ENCODE data around the gene AOPEP. TPM values are rescaled to one million over a fixed set of nuclear protein-coding genes. Genes with fewer than 3 reads are reported as not detected.

The AOPEP gene
- total RNA-seq, 1 donor: 20.7 TPM

GRCh38 chr9:95021166-95021886, 294.8 kb downstream of the AOPEP start:
- no peak for DNase-seq (ENCODE audit: low read depth in 2 of 3, low spot score in 2 of 3)

DNA sequence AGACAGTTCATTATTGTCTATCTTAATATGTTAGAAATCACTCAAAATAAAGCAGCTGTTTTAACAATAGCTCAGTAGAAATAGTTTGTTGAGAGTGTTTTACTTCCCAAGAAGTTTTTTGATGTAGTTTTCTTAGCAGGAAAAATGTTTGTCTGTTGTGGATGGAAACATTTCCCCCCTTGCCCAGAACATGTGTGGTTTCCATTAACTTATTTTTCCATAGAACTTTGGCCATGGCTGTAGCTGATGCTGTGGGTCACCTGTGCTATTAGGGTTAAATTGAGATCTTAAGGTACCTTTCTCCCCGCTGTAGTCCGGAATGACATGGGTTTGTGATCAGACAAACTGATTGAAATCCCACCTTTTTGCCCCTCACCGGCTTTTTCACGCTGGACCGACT, 296.2 kb downstream of the AOPEP start:
- no peak for DNase-seq (ENCODE audit: low read depth in 2 of 3, low spot score in 2 of 3)

GRCh38 chr9:95023217-95024003, 296.9 kb downstream of the AOPEP start:
- no peak for DNase-seq (ENCODE audit: low read depth in 2 of 3, low spot score in 2 of 3)

DNA sequence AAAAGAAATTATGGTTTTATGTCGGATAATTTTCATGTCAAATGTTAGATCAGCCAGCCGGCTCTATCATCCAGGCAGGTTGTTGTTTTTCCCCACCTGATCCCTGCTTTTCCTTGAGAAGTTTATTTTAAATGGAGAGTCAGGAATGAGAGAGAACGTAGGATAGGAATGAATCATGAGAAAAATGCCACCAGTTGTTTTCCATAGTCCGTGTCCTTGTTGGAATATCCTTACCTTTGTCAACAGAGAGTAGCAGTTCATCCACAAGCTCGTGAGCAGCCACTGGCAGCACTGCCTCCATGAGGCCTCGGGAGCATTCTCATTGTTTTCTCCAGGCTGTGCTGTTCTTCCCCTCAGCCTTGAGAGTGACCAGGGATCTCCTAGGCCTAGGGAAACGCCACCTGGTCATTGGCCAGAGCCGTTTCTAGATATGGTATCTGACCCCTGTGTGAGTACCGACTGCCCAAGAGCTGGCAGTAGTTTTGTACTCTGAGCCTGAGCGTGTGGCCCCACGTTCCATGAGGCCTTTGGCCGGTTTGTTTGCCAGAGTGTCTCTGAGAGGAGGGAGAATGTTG, 297.7 kb downstream of the AOPEP start:
- no peak for DNase-seq (ENCODE audit: low read depth in 2 of 3, low spot score in 2 of 3)

- no peak for DNase-seq (ENCODE audit: low read depth in 2 of 3, low spot score in 2 of 3)
These were observed 299.0 kb downstream of the AOPEP start for GRCh38 chr9:95025213-95026147.

DNA sequence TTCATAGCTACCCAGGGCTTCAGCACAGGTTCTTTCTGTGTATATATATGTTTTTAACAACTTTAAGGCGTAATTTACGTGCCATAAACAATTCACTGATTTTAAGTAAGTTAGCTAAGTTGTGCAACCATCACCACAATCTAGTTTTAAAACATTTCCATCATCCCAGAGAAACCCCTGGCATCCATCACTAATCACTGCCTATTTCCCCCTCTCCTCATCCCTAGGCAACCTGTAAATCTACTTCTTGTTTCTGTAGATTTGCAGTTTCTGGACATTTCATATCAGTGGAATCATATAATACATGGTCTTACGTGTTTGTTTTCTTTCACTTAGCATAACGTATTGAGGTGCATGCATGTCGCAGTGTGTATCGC, 299.6 kb downstream of the AOPEP start:
- no peak for DNase-seq (ENCODE audit: low read depth in 2 of 3, low spot score in 2 of 3)

DNA sequence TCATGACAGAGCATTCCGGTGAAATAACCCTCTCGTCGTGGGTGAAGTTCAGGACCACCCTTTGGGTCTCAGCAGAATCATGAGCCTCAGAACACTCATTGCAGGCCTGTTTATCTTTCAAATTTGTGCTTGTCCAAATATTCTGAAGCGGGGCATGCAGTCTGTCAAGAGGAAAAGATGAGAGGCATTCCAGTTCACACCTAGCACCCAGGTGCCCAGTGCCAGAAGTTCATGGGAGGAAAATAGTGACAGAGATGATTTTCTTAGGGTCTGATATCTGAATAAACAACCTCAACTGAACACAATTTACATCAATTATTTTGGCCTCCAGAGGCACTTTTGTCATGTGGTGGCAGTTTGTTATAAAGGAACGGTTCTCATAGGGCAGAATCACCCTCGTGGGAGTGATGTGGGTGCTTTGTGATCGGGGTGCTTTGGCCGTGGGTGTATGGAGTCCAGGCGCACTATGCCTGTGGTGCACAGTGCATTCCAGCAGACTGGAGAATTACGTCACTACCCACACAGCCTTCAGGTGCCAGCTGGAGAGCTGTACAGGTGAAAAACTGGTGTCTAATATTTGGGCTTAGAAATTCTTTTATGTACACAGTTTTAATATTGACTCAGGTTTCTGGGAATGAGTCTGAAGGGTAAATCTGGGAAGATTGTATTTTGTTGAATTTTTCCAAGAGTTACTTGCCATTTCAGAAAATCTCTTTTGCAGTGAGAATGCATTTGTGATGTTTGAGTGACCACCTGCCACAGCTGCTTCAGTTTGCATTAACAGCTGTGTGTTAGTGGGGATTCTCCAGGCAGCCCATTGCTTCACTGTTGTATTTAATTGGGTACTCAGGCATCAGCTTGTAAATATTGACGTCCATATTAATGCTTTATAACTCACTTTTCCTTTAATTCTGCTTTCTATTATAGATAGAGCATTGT, 301.7 kb downstream of the AOPEP start:
- no peak for DNase-seq (ENCODE audit: low read depth in 2 of 3, low spot score in 2 of 3)

GRCh38 chr9:95028853-95029219, 302.3 kb downstream of the AOPEP start:
- no peak for DNase-seq (ENCODE audit: low read depth in 2 of 3, low spot score in 2 of 3)

GRCh38 chr9:95029288-95029687, 302.8 kb downstream of the AOPEP start:
- DNase-seq (ENCODE audit: low read depth in 2 of 3, low spot score in 2 of 3): no peak

- DNase-seq (ENCODE audit: low read depth in 2 of 3, low spot score in 2 of 3): no peak
These were observed 303.2 kb downstream of the AOPEP start for GRCh38 chr9:95029720-95030119.

DNA sequence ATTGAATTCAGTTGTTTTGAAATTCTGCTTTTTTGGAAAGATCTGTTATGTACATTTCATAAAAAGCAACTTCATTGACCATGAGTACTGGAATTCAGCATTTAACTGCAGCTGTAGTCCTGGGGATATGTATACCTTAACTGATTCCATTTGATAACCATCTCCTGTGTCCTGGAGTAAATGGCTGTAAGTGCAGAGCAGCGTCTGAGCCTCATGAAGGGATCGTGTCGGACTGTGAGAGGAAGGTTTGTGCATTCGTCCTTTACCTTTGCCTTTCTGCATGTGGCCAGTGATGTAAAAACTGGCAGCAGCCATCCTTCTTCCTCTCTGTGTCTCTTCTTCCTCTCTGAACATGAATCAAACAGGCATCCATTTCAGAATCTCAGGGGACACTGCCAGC, 303.8 kb downstream of the AOPEP start:
- DNase-seq (ENCODE audit: low read depth in 2 of 3, low spot score in 2 of 3): no peak

GRCh38 chr9:95030920-95031642, 304.6 kb downstream of the AOPEP start:
- no peak for DNase-seq (ENCODE audit: low read depth in 2 of 3, low spot score in 2 of 3)

GRCh38 chr9:95031711-95032461, 305.4 kb downstream of the AOPEP start:
- no peak for DNase-seq (ENCODE audit: low read depth in 2 of 3, low spot score in 2 of 3)

DNA sequence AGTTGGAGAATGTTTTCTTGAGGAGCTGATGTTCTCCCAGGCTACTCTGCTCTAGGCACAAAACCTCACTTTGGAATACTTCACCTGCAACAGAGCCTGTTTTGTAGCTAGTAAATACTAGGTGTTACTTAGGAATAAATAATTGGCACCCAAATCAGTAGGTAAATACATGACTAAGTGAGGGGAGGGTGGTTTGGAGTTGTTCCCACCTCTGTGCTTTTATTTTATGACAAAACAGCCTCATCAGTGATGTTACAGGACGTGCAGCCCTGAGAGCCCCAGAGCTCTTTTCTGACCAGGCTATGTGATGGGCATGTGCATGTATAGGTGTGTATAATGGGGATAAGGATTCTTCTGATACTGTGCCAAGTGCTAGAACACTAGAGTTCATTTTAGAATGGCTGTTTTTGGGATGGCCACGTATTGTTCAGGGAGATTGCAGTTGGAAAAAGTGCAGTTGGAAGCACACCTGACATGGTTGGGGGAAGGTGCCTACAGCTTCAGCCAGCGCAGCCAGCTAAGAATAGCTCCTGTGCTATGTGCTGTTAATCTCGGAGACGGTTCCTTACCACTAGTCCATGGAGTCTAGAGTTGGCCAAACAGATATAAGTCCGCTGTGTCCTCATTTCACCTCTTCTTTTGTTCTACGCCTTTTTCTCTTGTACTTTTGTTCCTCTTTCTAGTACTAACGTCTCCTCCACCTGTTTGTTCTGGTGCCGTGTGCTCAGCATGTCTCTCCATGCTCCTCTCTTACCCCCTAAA, 306.3 kb downstream of the AOPEP start:
- peak in 1 of 3 donors; percentile 39 for DNase-seq (ENCODE audit: low read depth in 2 of 3, low spot score in 2 of 3)

DNA sequence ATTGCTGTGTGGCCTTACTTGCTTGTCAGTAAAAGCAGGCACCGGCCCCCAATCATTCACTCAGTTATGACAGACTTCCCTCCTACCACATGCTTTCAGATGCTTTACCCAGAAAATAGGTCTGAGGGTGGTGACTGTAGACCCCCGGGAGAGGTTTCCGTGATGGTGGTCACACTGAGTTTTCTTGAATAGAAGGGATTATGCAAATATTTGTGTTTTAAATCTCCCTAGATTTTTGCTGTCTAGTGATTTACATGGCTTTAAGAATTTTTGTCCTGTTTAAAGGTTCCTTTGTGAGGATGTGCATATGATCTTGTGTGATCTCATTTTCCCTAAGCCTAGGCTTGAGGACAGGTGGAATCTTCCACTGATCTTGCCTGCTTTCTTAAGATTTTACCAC, 309.3 kb downstream of the AOPEP start:
- DNase-seq (ENCODE audit: low read depth in 2 of 3, low spot score in 2 of 3): no peak

DNA sequence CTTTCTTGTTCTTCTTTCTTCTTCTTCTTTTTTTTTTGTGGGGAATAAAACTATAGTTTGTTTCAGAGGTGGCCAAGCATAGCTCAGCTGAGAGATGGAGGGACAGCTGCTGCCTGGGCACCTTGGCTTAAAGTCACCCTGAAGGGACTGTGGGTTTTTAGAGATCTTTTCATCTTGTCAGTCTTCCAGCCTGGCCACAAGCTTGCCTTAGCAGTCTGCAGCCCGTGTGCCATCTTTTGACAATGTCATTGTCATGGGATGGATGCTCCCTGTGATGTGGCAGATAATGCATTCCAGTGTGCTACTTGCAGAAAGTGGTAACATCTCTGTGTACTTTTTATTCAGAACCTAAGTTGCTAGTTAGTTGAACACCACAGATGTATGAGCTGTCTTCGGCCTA, 310.2 kb downstream of the AOPEP start:
- no peak for DNase-seq (ENCODE audit: low read depth in 2 of 3, low spot score in 2 of 3)

GRCh38 chr9:95037789-95038521, 311.5 kb downstream of the AOPEP start:
- no peak for DNase-seq (ENCODE audit: low read depth in 2 of 3, low spot score in 2 of 3)

Measured in hematopoietic multipotent progenitor cell (in vitro differentiated cells).